Left cardiac atrium (tissue), 4 donors: ENCODE results near the gene NRCAM. TPM values are rescaled to one million over a fixed set of nuclear protein-coding genes. Genes with fewer than 3 reads are reported as not detected.
"Not testable (repeated sequence)": the region's sequence is repeated elsewhere in the genome, so short reads cannot be mapped to it uniquely, and the experiment has no call there.

Source experiments
- ATAC-seq, 2 donors: fragments of 200-7000 bp; cut with Tn5 transposase; one replicate each; pipeline ENCODE4 v1.9.1; 2020; ENCODE audit warnings: mild to moderate bottlenecking in 2 of 2, moderate library complexity in 2 of 2
- DNase-seq: peaks from one replicate; pipeline ENCODE4 v3.0.0-alpha.2; 2020
- intact Hi-C, 2 donors: fragments of 100-400 bp; cut with DNase I; formaldehyde crosslinking; loops; one replicate each; pipeline versions ENCODE4 v1.14.1 to v1.15.1; 2022 to 2023
- total RNA-seq, 2 donors: library from RNA; stranded (reverse); fragmentation: NEBNext Ultra II Directional; extraction: Animal tissue kit (Norgen Biotek cat#: 25700); gene quantifications; one replicate each; pipeline ENCODE4 v1.2.1, GENCODE V29; 2021
- donor health status: DM: no; HTN: yes; CAD: no.
- donor health status: DM: no; HTN: yes; CAD: no; lungs with severe emphysema.
- donor health status: DM: yes; HTN: yes; CAD: no.
- donor health status: Dilated cardiomyopathy.

Gene NRCAM
- total RNA-seq, 2 donors from 2014 or later: 0.47 to 3.4 TPM

- no peak for ATAC-seq
- intact Hi-C loops: no loop called here
- DNase-seq: no peak
These were observed 47.8 kb downstream of the NRCAM start for GRCh38 chr7:108408296-108408991.

- intact Hi-C loops: no loop called here
- no peak for ATAC-seq
These were observed 48.6 kb downstream of the NRCAM start for GRCh38 chr7:108407676-108408075.

GRCh38 chr7:108406222-108406890 is 49.9 kb downstream of the NRCAM start:
- DNase-seq: no peak
- ATAC-seq: peak in 1 of 2 donors; percentile 47
- intact Hi-C loops: no loop called here

More at GRCh38 chr7:108407676-108408075, 48.6 kb downstream of the NRCAM start:
- no peak for DNase-seq

GRCh38 chr7:108404509-108405420 is 51.5 kb downstream of the NRCAM start:
- ATAC-seq (no peak), DNase-seq (no peak)
- intact Hi-C loops: no loop called here

GRCh38 chr7:108403597-108404217 is 52.5 kb downstream of the NRCAM start:
- ATAC-seq (no peak), DNase-seq (no peak)
- intact Hi-C loops: no loop called here

- intact Hi-C loops: no loop called here
- ATAC-seq: peak; percentile 27 to 63
- DNase-seq: no peak
These were observed 53.4 kb downstream of the NRCAM start for GRCh38 chr7:108402865-108403264.

- DNase-seq: no peak
- ATAC-seq: no peak
- intact Hi-C loops: no loop called here
These were observed 60.2 kb downstream of the NRCAM start for GRCh38 chr7:108396080-108396479.

- DNase-seq (no peak), ATAC-seq (no peak)
- intact Hi-C loops: no loop called here
These were observed 60.8 kb downstream of the NRCAM start for GRCh38 chr7:108395426-108395825.

- DNase-seq, ATAC-seq, intact Hi-C loops: not testable (repeated sequence)
These were observed 63.1 kb downstream of the NRCAM start for GRCh38 chr7:108393097-108393496.

GRCh38 chr7:108387686-108388085 is 68.5 kb downstream of the NRCAM start:
- intact Hi-C loops, DNase-seq, ATAC-seq: not testable (repeated sequence)

- ATAC-seq: no peak
- intact Hi-C loops: no loop called here
- no peak for DNase-seq
These were observed 70.3 kb downstream of the NRCAM start for GRCh38 chr7:108385834-108386422.

- intact Hi-C loops: no loop called here
- DNase-seq (no peak), ATAC-seq (no peak)
These were observed 71.3 kb downstream of the NRCAM start for GRCh38 chr7:108384716-108385483.

GRCh38 chr7:108382932-108383331 is 73.3 kb downstream of the NRCAM start:
- intact Hi-C loops: no loop called here
- ATAC-seq: no peak
- DNase-seq: no peak

GRCh38 chr7:108380517-108380916 is 75.7 kb downstream of the NRCAM start:
- no peak for DNase-seq
- ATAC-seq: no peak
- intact Hi-C loops: no loop called here

GRCh38 chr7:108376206-108376605 is 80.0 kb downstream of the NRCAM start:
- no peak for DNase-seq
- intact Hi-C loops: no loop called here
- no peak for ATAC-seq

- ATAC-seq: no peak
- intact Hi-C loops: no loop called here
- DNase-seq: no peak
These were observed 80.6 kb downstream of the NRCAM start for GRCh38 chr7:108375668-108376067.

GRCh38 chr7:108374899-108375298 is 81.3 kb downstream of the NRCAM start:
- ATAC-seq (no peak), DNase-seq (no peak)
- intact Hi-C loops: no loop called here

- intact Hi-C loops: no loop called here
- DNase-seq: no peak
- no peak for ATAC-seq
These were observed 83.6 kb downstream of the NRCAM start for GRCh38 chr7:108372618-108373017.
